Liver (tissue), 3 donors: ENCODE results near the gene UBR1.

Source experiments
- EGR1 ChIP-seq, 2 donors: IDR thresholded peaks; 2 replicates each; pipeline ENCODE4 v1.6.1; 2016 to 2018; ENCODE audit warnings: antibody characterized with exemption in 2 of 2, low read depth in 2 of 2
- FOXA1 ChIP-seq: IDR thresholded peaks from 2 replicates; pipeline ENCODE4 v1.6.1; 2016; ENCODE audit warnings: antibody characterized with exemption
- GABPA ChIP-seq, 2 donors: IDR thresholded peaks in 1 of 2; conservative IDR thresholded peaks in 1 of 2; 2 replicates each; pipeline ENCODE4 v1.6.1; 2016; ENCODE audit warnings: antibody characterized with exemption in 2 of 2, mild to moderate bottlenecking in 1 of 2, moderate library complexity in 1 of 2
- JUND ChIP-seq, 2 donors: IDR thresholded peaks; 2 replicates each; pipeline ENCODE4 v1.6.1; 2016; ENCODE audit warnings: antibody characterized with exemption in 2 of 2
- RAD21 ChIP-seq, 2 donors: IDR thresholded peaks; 2 replicates each; pipeline ENCODE4 v1.6.1; 2016; ENCODE audit warnings: antibody characterized with exemption in 2 of 2, mild to moderate bottlenecking in 2 of 2
- SP1 ChIP-seq: IDR thresholded peaks from 2 replicates; pipeline ENCODE4 v1.6.1; 2018; ENCODE audit warnings: antibody characterized with exemption, mild to moderate bottlenecking
- TAF1 ChIP-seq: conservative IDR thresholded peaks from 2 replicates; pipeline ENCODE4 v1.6.1; 2016; ENCODE audit warnings: antibody characterized with exemption, mild to moderate bottlenecking
- YY1 ChIP-seq: IDR thresholded peaks from 2 replicates; pipeline ENCODE4 v1.6.1; 2016; ENCODE audit warnings: antibody characterized with exemption, mild to moderate bottlenecking
- TF ChIP-seq, protein P1 (sequence below): IDR thresholded peaks from 2 replicates; pipeline ENCODE4 v1.6.1; 2016; ENCODE audit warnings: antibody characterized with exemption
- TF ChIP-seq, protein P2 (sequence below): fragments of 150-350 bp; IDR thresholded peaks from 2 replicates; pipeline ENCODE4 v1.5.1; 2017; ENCODE audit warnings: improper control_type of control experiment, low read depth, low read length; ENCODE audit not compliant: missing input control
- TF ChIP-seq, protein P3 (sequence below): IDR thresholded peaks from 2 replicates; pipeline ENCODE4 v1.6.1; 2016; ENCODE audit warnings: antibody characterized with exemption
- TF ChIP-seq, protein P4 (sequence below): IDR thresholded peaks from 2 replicates; pipeline ENCODE4 v1.6.1; 2016; ENCODE audit warnings: antibody characterized with exemption
- TF ChIP-seq, protein P5 (sequence below): IDR thresholded peaks from 2 replicates; pipeline ENCODE4 v1.6.1; 2016; ENCODE audit warnings: antibody characterized with exemption, mild to moderate bottlenecking
- donor health status: healthy.
- donor health status: healthy.

DNA sequence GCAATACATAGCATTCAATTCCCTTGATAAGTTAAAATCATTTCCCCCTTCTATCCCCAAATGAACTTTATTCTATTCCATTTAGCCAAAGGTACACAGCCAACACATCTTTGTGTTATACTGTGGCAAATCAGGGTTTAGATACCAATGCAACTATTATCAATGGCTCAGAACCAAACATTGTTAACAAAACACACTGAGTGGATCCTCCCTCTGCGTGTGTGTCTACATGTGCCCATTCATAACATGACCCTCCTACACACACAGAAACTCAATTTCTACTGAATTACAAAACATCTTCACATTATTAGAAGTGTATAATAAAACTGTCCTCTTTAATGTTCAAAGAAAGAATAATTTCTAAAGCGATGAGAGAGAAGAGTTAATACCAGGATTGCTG is 186.5 kb downstream of the UBR1 start:
- TF ChIP-seq, protein P1, sequence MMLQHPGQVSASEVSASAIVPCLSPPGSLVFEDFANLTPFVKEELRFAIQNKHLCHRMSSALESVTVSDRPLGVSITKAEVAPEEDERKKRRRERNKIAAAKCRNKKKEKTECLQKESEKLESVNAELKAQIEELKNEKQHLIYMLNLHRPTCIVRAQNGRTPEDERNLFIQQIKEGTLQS = no peak
- TF ChIP-seq, protein P2, sequence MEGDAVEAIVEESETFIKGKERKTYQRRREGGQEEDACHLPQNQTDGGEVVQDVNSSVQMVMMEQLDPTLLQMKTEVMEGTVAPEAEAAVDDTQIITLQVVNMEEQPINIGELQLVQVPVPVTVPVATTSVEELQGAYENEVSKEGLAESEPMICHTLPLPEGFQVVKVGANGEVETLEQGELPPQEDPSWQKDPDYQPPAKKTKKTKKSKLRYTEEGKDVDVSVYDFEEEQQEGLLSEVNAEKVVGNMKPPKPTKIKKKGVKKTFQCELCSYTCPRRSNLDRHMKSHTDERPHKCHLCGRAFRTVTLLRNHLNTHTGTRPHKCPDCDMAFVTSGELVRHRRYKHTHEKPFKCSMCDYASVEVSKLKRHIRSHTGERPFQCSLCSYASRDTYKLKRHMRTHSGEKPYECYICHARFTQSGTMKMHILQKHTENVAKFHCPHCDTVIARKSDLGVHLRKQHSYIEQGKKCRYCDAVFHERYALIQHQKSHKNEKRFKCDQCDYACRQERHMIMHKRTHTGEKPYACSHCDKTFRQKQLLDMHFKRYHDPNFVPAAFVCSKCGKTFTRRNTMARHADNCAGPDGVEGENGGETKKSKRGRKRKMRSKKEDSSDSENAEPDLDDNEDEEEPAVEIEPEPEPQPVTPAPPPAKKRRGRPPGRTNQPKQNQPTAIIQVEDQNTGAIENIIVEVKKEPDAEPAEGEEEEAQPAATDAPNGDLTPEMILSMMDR = no peak
- TF ChIP-seq EGR1 (IDR thresholded peaks at IDR 0.05; ENCODE audit: low read depth in 2 of 2) = no peak
- TF ChIP-seq, protein P3, sequence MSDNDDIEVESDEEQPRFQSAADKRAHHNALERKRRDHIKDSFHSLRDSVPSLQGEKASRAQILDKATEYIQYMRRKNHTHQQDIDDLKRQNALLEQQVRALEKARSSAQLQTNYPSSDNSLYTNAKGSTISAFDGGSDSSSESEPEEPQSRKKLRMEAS = no peak
- TF ChIP-seq, protein P4, sequence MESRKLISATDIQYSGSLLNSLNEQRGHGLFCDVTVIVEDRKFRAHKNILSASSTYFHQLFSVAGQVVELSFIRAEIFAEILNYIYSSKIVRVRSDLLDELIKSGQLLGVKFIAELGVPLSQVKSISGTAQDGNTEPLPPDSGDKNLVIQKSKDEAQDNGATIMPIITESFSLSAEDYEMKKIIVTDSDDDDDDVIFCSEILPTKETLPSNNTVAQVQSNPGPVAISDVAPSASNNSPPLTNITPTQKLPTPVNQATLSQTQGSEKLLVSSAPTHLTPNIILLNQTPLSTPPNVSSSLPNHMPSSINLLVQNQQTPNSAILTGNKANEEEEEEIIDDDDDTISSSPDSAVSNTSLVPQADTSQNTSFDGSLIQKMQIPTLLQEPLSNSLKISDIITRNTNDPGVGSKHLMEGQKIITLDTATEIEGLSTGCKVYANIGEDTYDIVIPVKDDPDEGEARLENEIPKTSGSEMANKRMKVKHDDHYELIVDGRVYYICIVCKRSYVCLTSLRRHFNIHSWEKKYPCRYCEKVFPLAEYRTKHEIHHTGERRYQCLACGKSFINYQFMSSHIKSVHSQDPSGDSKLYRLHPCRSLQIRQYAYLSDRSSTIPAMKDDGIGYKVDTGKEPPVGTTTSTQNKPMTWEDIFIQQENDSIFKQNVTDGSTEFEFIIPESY = no peak
- no peak for TF ChIP-seq FOXA1
- TF ChIP-seq, protein P5, sequence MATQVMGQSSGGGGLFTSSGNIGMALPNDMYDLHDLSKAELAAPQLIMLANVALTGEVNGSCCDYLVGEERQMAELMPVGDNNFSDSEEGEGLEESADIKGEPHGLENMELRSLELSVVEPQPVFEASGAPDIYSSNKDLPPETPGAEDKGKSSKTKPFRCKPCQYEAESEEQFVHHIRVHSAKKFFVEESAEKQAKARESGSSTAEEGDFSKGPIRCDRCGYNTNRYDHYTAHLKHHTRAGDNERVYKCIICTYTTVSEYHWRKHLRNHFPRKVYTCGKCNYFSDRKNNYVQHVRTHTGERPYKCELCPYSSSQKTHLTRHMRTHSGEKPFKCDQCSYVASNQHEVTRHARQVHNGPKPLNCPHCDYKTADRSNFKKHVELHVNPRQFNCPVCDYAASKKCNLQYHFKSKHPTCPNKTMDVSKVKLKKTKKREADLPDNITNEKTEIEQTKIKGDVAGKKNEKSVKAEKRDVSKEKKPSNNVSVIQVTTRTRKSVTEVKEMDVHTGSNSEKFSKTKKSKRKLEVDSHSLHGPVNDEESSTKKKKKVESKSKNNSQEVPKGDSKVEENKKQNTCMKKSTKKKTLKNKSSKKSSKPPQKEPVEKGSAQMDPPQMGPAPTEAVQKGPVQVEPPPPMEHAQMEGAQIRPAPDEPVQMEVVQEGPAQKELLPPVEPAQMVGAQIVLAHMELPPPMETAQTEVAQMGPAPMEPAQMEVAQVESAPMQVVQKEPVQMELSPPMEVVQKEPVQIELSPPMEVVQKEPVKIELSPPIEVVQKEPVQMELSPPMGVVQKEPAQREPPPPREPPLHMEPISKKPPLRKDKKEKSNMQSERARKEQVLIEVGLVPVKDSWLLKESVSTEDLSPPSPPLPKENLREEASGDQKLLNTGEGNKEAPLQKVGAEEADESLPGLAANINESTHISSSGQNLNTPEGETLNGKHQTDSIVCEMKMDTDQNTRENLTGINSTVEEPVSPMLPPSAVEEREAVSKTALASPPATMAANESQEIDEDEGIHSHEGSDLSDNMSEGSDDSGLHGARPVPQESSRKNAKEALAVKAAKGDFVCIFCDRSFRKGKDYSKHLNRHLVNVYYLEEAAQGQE = no peak
- TF ChIP-seq YY1 = no peak
- no peak for TF ChIP-seq JUND (IDR thresholded peaks at IDR 0.05)
- no peak for TF ChIP-seq TAF1
- no peak for TF ChIP-seq SP1
- TF ChIP-seq RAD21 (IDR thresholded peaks at IDR 0.05) = no peak
- TF ChIP-seq GABPA (IDR thresholded peaks at IDR 0.05 in 1 of 2, conservative IDR thresholded peaks at IDR 0.05 in 1 of 2) = no peak
